Measurements from ENCODE around the gene LCN6. TPM values are rescaled to one million over a fixed set of nuclear protein-coding genes. Genes with fewer than 3 reads are reported as not detected.

LCN6 gene
- total and polyA plus RNA-seq, 2 of the 13 experiments (the other 11 are each of a cell fraction or from before 2014, with no cell fraction given) = not detected

GRCh38 chr9:136717399-136717798 is 30.9 kb downstream of the LCN6 start:
- BruUV-seq (replicated peaks) = no TSS peak
- 73% methylated on average over 3 of the region's 16 CpGs for WGBS (ENCODE audit: low lambda C conversion rate)
- FAIRE-seq (no peak), ATAC-seq (no peak), DNase-seq (ENCODE audit: low spot score) (no peak)
- Histone ChIP-seq H2AFZ (ENCODE audit: low read length) (no peak overlapping the region), H4K20me1 (ENCODE audit: insufficient read depth, low read length) (peaks cover 3% of the 10 kb centered on the region; the same call in 1 of the 2 replicates), H3K79me2 (ENCODE audit: insufficient read depth, low read length) (no peaks in the 10 kb centered on the region), H3K4me2 (ENCODE audit: low read depth, low read length) (no peak overlapping the region), H3K27ac (ENCODE audit: extremely low read length, insufficient read depth, low read length) (no peak overlapping the region), H3K27me3 (ENCODE audit: control insufficient read depth in 1 of 2, insufficient read depth in 2 of 2, low read length in 2 of 2) (peaks cover 0 to 12% of the 10 kb centered on the region in 2 experiments; a peak in 3 of 5 replicates), H3K9me3 (ENCODE audit: low read length) (no peaks in the 10 kb centered on the region), H3K9ac (ENCODE audit: insufficient read depth, low read depth, low read length) (no peak overlapping the region), H3K4me3 (replicated peaks in 1 of 3; ENCODE audit: insufficient read depth in 1 of 3, low read depth in 2 of 3, low read length in 3 of 3) (no peak overlapping the region), H3K4me1 (ENCODE audit: insufficient read depth, low read length) (peaks cover 9% of the 10 kb centered on the region), H3K36me3 (replicated peaks in 1 of 2; ENCODE audit: control insufficient read depth in 1 of 2, insufficient read depth in 2 of 2, low read length in 2 of 2) (peaks cover 0 to 1% of the 10 kb centered on the region in 2 experiments; a peak in 1 of 5 replicates)
- intact Hi-C loops (cut with micrococcal nuclease; ENCODE audit: unreplicated experiment) (no loop called here), in situ Hi-C loops (cut with HindIII; ENCODE audit: extremely low pct_ligation_motif_present, low pct_unique_long_range_greater_than_20kb) (no loop called here)
- CTCF ChIA-PET (ENCODE audit: low intra/inter-chr PET ratio, low total read pairs) = no interaction called here
- POLR2A ChIA-PET = interaction anchor here (1.3 kb wide), 1 partner anchor 10 kb away, joined by 3 read pairs; no protein-coding TSS in a partner anchor
- TF ChIP-seq CBX2 (IDR thresholded peaks at IDR 0.05; ENCODE audit: low read depth, low read length) (no peak), CBX2 (CRISPR knock-in tag; IDR thresholded peaks at IDR 0.05; ENCODE audit: low read depth) (no peak), NCOA1 (CRISPR knock-in tag; IDR thresholded peaks at IDR 0.05) (no peak), ZKSCAN8 (CRISPR knock-in tag; IDR thresholded peaks at IDR 0.05; ENCODE audit: borderline replicate concordance) (no peak), ZFP37 (CRISPR knock-in tag; IDR thresholded peaks at IDR 0.05; ENCODE audit: borderline replicate concordance) (no peak), MTA3 (CRISPR knock-in tag; IDR thresholded peaks at IDR 0.05) (no peak), ATF2 (CRISPR knock-in tag; IDR thresholded peaks at IDR 0.05) (no peak), ZBTB43 (CRISPR knock-in tag; conservative IDR thresholded peaks at IDR 0.05) (no peak), ZBTB10 (CRISPR knock-in tag; IDR thresholded peaks at IDR 0.05; ENCODE audit: borderline replicate concordance) (no peak), KLF15 (CRISPR knock-in tag; IDR thresholded peaks at IDR 0.05; ENCODE audit: borderline replicate concordance) (no peak), NFATC3 (CRISPR knock-in tag; IDR thresholded peaks at IDR 0.05) (no peak), TGIF2 (CRISPR knock-in tag; IDR thresholded peaks at IDR 0.05) (no peak), STAT5B (CRISPR knock-in tag; IDR thresholded peaks at IDR 0.05) (no peak), ZNF17 (CRISPR knock-in tag; IDR thresholded peaks at IDR 0.05) (no peak), MYC (CRISPR knock-in tag; IDR thresholded peaks at IDR 0.05; ENCODE audit: borderline replicate concordance) (no peak)
- TF ChIP-seq, protein P1, sequence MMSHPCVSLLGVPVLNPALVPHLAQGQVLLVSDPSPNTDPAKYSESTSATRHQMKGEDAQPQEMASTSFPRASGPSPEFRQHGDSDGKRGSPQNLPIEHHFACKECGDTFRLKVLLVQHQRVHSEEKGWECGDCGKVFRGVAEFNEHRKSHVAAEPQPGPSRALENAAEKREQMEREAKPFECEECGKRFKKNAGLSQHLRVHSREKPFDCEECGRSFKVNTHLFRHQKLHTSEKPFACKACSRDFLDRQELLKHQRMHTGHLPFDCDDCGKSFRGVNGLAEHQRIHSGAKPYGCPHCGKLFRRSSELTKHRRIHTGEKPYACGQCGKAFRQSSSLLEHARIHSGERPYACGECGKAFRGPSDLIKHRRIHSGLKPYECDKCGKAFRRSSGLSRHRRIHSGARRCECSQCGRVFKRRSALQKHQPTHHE (CRISPR knock-in tag; IDR thresholded peaks at IDR 0.05; ENCODE audit: borderline replicate concordance) = no peak
- TF ChIP-seq, protein P2, sequence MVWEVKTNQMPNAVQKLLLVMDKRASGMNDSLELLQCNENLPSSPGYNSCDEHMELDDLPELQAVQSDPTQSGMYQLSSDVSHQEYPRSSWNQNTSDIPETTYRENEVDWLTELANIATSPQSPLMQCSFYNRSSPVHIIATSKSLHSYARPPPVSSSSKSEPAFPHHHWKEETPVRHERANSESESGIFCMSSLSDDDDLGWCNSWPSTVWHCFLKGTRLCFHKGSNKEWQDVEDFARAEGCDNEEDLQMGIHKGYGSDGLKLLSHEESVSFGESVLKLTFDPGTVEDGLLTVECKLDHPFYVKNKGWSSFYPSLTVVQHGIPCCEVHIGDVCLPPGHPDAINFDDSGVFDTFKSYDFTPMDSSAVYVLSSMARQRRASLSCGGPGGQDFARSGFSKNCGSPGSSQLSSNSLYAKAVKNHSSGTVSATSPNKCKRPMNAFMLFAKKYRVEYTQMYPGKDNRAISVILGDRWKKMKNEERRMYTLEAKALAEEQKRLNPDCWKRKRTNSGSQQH (CRISPR knock-in tag; IDR thresholded peaks at IDR 0.05; ENCODE audit: low read depth) = no peak
